Hematopoietic multipotent progenitor cell treated with erythropoietin and hydrocortisone succinate and interleukin-3 and kit ligand, for 17 days (in vitro differentiated cells): ENCODE results near the gene CSGALNACT2.

ENCODE experiments used
- DNase-seq: peaks from one replicate; pipeline ENCODE4 v3.0.0-alpha.2; 2015; ENCODE audit warnings: low spot score

CSGALNACT2 gene

DNA sequence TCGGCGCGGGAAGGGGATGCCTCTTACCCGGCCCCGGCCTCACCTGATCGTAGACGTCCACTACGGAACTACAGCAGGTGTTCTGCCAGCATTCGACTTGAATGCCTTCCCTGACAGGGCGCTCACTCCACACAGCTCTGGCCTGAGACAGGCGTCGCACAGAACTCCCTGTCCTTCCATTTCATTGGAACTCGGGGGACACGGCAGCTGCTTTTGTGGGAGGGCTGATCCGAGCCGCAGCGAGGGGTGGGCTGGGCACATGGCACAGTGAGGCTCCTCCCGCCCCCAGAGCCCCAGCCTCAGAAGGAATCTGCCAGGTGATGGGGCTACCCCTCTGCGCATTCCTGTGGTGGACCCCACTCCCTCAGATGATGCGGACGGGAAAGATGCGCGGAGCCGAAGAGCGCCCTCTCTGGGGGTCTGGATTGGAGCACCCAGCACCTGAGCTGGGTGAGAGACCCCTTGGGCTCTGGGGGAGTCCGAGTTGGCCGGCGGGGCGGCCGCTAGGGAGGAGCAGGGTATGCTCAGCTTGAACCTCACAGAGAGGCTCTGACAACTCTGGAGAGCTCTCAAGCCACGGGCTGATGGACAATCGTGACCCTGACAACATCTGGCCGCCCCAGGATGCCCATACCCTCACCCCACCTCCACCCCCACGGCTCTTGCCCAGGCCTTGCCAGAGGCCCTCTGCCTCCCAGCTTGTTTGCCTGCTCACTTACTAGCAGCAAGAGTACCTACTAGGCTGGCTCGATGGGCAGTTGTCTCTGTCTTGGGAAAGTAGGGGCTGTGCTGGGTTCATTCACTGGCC lies 92.1 kb downstream of the CSGALNACT2 start:
- no peak for DNase-seq

DNA sequence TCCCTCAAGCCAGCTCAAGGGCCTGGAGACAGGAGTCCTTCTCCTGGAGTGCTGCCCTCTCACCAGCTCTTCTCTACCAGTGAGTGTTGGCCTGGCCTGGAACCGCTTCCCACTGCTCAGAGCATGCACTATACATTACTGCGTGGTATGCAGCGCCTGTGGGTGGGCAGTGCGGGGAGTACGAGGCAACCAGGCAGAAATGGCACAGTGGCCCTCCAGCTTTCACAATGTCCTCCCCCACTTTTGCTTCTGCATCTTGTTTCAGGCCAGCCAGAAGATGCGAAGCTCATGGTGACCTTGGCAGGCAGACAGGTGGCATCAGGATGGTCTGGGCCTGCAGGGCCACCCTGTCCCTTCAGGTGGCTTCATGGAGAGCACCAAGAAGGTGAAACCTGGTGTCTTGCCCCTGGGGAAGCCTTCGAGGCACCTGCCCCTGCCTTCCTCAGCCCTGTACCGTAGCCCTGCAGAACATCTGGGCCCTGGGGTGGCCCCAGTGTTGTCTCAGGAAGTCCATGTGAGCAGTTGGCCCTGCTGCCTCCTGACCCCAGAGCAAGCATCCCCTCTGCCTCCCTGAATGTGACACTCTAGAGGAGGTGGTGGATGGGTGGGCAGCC lies 92.8 kb downstream of the CSGALNACT2 start:
- no peak for DNase-seq

DNA sequence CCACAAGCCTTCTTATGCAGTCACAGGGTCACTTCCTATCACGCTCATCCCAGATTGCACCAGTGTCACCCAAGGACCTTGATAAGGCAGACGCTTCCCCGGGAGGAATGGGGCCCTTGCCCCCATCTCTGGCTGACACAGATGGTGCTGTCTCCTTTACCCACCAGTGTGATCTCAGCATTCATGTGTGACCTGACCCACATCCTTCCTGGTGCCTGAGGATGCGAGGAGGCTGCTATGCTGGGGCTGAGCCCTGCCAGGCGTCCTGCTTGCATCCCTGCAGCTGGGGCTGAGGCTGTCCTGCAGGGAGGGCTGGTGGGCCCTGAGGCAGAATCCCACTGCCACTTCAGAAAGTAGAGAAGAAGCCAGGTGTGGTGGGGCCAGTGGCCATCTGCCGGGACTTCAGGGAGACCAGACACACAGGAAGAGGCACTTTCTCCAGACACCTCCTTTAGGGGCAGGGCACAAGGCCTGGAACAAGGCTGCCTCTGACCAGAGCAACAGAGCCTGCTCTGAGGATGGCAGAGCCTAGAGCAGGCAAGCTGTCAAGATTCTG lies 93.4 kb downstream of the CSGALNACT2 start:
- no peak for DNase-seq

DNA sequence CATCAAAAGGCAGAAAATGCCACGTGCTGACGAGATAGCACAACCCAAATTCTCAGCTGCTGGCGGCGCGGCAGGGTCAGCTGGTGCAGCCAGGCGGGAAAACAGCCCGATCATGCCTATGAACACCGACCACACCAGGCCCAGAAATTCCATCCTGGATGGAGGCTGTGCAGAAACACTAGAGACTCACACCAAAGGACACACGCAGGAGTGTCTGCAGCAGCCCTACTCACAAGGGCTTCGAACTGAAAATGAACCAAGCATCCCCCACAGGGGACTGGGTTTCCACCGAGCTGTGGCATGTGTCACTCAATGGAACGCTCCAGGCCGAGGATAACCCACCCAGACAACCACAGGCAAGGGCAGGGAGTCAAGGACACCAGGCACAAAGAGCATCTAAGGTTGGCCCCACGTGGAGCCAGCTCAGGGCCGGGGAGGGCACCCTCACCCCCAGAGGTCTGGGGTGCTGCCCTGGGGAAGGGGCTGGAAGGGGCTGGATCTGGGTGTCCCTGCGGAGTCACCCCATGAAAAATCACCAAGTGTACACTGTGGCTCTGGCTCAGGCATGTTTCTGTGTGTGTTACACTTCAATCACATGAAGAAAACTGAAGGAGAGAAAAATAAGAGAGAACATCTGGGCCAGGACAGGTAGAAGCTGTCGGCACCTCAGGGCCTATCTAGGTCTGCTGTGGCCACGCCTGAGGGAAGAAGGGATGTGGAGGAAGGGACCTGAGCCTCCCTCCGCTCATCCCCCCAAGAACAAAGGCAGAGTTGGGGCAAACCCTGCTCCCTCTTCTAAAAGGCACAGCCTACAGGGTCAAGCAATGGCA lies 95.6 kb downstream of the CSGALNACT2 start:
- DNase-seq, result no peak

GRCh38 chr10:43234471-43235041 lies 96.3 kb downstream of the CSGALNACT2 start:
- DNase-seq, result no peak
